Muscle layer of colon (tissue), 2 donors: ENCODE measurements around the gene S100PBP.
"Not testable (repeated sequence)": the region's sequence is repeated elsewhere in the genome, so short reads cannot be mapped to it uniquely, and the experiment has no call there.

Source experiments
- H3K27ac ChIP-seq: one replicate; pipeline ENCODE4 v1.7.0; 2013; ENCODE audit warnings: low read depth, mild to moderate bottlenecking, low read length, moderate library complexity
- H3K27me3 ChIP-seq, 2 donors: one replicate each; pipeline ENCODE4 v1.7.0; 2013; ENCODE audit warnings: low read length in 2 of 2, mild to moderate bottlenecking in 2 of 2; ENCODE audit not compliant: insufficient read depth in 2 of 2, control insufficient read depth in 1 of 2
- H3K36me3 ChIP-seq: one replicate; pipeline ENCODE4 v1.7.0; 2013; ENCODE audit warnings: mild to moderate bottlenecking, low read length; ENCODE audit not compliant: insufficient read depth
- H3K4me1 ChIP-seq: one replicate; pipeline ENCODE4 v1.7.0; 2013; ENCODE audit warnings: mild to moderate bottlenecking, low read length; ENCODE audit not compliant: insufficient read depth
- H3K4me3 ChIP-seq, 2 donors: one replicate each; pipeline ENCODE4 v1.7.0; 2013; ENCODE audit warnings: low read length in 2 of 2, low read depth in 1 of 2, mild to moderate bottlenecking in 1 of 2, moderate library complexity in 1 of 2
- H3K9ac ChIP-seq: one replicate; pipeline ENCODE4 v1.7.0; 2013; ENCODE audit warnings: low read length
- H3K9me3 ChIP-seq: one replicate; pipeline ENCODE4 v1.7.0; 2013; ENCODE audit warnings: mild to moderate bottlenecking, low read length
- donor health status: abdominal sarcoma.
- donor health status: Adenocarcinoma of cecum.

S100PBP gene

DNA sequence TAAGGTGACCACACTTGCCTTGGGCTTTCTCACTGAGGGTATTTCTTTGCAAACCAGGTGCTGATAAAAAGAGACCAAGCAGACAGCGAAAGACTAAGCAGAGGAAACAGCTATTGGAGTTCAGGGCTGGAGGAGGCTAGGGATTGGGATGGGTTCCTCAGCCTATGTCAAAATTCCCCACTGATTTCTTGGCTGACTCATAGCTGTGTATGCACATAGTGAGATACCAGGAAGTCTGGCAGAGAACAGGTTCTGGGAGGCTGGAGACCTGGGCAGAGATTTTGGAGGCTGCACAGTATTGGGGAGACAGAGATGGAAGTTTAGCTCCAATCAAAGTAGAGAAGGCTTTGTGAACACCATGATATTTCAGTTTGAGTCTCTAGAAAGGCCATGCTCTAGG lies 25.6 kb upstream of the S100PBP start:
- H3K27me3 ChIP-seq = no peaks in the 10 kb centered on the region
- no peak overlapping the region for H3K4me3 ChIP-seq
- H3K9me3 ChIP-seq = no peaks in the 10 kb centered on the region
- peaks cover 13% of the 10 kb centered on the region for H3K36me3 ChIP-seq
- no peaks in the 10 kb centered on the region for H3K4me1 ChIP-seq
- no peak overlapping the region for H3K27ac ChIP-seq
- H3K9ac ChIP-seq = no peak overlapping the region

GRCh38 chr1:32795763-32796162 lies 21.7 kb upstream of the S100PBP start:
- not testable (repeated sequence) for H3K4me1 ChIP-seq, H3K36me3 ChIP-seq, H3K27me3 ChIP-seq, H3K9ac ChIP-seq, H3K27ac ChIP-seq, H3K9me3 ChIP-seq, H3K4me3 ChIP-seq

DNA sequence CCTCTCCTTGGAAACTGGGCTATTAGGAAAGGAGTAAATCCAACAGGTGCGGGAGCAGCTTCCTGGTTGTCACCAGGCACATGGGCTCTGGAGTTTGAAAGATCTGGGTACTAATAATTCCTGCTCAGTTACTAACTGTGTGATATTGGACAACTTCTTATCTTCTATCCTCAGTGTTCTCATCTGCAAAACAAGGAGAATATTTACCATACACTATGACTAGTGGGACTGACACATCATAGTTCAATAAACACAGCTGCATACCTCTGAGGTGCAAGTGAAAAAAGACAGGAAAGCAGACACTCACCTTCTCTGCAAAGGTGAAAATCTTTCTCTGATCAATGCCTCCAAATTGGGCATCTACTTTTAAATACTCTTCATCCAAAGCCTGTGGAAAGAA lies 20.0 kb upstream of the S100PBP start:
- H3K9me3 ChIP-seq = no peaks in the 10 kb centered on the region
- no peaks in the 10 kb centered on the region for H3K27me3 ChIP-seq
- no peak overlapping the region for H3K9ac ChIP-seq
- peaks cover 6% of the 10 kb centered on the region for H3K36me3 ChIP-seq
- H3K4me1 ChIP-seq = no peaks in the 10 kb centered on the region
- H3K4me3 ChIP-seq = no peak overlapping the region
- no peak overlapping the region for H3K27ac ChIP-seq

DNA sequence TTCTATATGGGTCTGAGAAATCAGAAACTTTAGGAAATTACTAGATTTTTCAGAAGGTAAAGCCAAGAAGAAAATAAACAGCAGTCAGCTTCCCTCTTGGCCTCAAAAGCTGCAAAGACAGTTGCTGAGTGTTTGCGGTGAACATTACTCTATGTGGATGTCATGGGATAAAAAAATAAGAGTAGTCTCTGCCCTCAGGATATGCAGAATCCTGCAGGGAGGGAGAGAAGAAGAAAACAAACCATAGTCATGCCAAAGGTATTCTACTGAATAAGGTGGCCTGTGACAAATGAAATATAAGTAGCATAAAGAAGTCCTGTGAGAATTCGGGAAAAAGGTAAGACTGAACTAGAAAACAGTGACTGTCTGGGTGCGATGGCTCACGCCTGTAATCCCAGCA lies 19.3 kb upstream of the S100PBP start:
- Histone ChIP-seq H3K27me3 (no peaks in the 10 kb centered on the region), H3K9ac (no peak overlapping the region), H3K4me3 (no peak overlapping the region), H3K4me1 (no peaks in the 10 kb centered on the region), H3K27ac (no peak overlapping the region), H3K9me3 (no peaks in the 10 kb centered on the region), H3K36me3 (peaks cover 6% of the 10 kb centered on the region)

DNA sequence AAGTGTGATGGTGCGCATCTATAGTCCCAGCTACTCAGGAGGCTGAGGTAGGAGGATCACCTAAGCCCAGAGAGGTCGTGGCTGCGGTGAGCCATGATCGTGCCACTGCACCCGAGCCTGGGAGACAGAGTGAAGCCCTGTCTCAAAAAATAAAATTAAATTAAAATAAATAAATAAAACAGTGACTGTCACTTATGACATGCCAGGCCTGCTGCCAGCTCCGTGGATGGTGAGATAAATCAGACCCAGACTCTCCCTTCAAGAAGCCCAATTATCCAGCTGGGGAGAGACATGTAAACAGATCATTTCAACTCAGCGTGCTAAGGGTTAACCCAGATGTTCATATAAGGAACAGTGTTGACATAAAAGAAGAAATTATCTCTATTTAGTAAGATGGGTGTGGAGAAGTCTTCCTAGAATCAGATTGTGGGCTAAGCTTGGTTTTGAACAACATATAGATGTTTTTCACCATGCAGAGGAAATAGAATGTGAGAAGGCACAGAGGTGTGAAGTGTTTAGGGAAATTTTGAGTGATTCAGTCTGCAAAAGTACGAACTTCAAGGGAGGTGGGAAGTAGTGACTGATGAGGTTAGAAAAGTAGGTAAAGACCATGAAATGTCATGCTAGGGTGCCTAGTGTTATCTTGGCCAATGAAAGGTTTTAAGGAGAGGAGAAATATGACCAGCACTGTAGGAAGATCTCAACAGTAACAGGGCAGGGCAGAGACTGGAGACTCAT lies 18.6 kb upstream of the S100PBP start:
- peaks cover 6% of the 10 kb centered on the region for H3K36me3 ChIP-seq
- no peaks in the 10 kb centered on the region for H3K27me3 ChIP-seq
- no peak overlapping the region for H3K27ac ChIP-seq

GRCh38 chr1:32801096-32801715 lies 16.2 kb upstream of the S100PBP start:
- Histone ChIP-seq H3K4me1 (no peaks in the 10 kb centered on the region), H3K9me3 (no peaks in the 10 kb centered on the region), H3K36me3 (peaks cover 6% of the 10 kb centered on the region), H3K27me3 (no peaks in the 10 kb centered on the region), H3K27ac (no peak overlapping the region), H3K4me3 (no peak overlapping the region), H3K9ac (no peak overlapping the region)

More for the DNA sequence above, 18.6 kb upstream of the S100PBP start:
- Histone ChIP-seq H3K4me1 (no peaks in the 10 kb centered on the region), H3K9me3 (no peaks in the 10 kb centered on the region), H3K9ac (no peak overlapping the region), H3K4me3 (no peak overlapping the region)

- H3K36me3 ChIP-seq = peaks cover 13% of the 10 kb centered on the region
- not testable (repeated sequence) for H3K27ac ChIP-seq, H3K27me3 ChIP-seq, H3K9me3 ChIP-seq, H3K4me3 ChIP-seq, H3K4me1 ChIP-seq, H3K9ac ChIP-seq
Measured at GRCh38 chr1:32804460-32804859, 13.0 kb upstream of the S100PBP start.

DNA sequence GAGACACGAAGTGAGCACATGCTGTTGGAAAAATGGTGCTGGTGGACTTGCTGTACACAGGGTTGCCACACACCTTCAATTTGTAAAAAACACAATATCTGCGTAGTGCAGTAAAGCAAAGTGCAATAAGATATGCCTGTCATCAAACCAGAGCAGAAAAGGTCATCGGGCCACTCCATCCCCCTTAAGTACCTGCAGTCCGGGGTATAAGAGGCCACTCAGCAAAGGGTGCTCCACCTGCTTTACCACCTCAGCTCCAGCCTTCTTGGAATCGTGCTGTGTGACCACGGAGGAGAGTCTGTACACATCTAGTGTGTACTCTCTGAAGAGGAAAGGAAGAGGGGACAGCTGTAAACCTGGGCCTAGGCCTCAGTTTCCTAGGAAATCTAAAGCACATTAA lies 11.2 kb upstream of the S100PBP start:
- H3K27me3 ChIP-seq = no peaks in the 10 kb centered on the region
- peaks cover 23% of the 10 kb centered on the region for H3K36me3 ChIP-seq
- H3K27ac ChIP-seq = no peak overlapping the region
- H3K4me1 ChIP-seq = no peaks in the 10 kb centered on the region
- no peaks in the 10 kb centered on the region for H3K9me3 ChIP-seq
- H3K4me3 ChIP-seq = no peak overlapping the region
- H3K9ac ChIP-seq = no peak overlapping the region

DNA sequence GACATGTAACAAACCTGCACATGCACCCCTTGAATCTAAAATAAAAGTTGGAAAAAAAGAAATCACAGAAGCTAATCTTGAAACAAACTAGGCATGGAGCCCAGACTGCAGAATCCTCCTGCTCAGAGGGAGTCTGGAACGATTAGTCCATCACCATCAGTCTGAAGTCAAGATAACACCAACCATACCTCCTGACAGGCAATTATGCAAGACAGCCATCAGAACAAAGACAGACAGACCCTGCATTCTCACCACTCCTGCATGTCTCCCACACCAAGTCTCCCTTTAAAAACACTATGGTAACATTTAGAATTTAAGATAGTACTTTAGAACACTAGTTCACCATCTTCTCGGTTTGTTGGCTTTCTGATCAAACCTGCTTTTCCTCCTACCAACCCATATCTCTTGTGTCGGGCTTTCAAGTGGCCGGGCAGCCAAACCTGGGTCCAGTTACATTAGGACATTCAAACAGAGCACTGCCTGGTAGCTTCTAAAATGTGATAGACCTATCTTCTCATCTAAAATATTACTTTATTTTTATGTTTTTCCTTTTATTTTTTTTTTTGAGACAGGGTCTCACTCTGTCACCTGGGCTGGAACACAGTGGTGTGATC lies 10.4 kb upstream of the S100PBP start:
- Histone ChIP-seq H3K27me3 (no peaks in the 10 kb centered on the region), H3K9ac (no peak overlapping the region), H3K36me3 (peaks cover 21% of the 10 kb centered on the region), H3K27ac (no peak overlapping the region), H3K9me3 (no peaks in the 10 kb centered on the region), H3K4me3 (no peak overlapping the region), H3K4me1 (no peaks in the 10 kb centered on the region)

GRCh38 chr1:32808580-32808979 lies 8.9 kb upstream of the S100PBP start:
- Histone ChIP-seq H3K36me3 (peaks cover 21% of the 10 kb centered on the region), H3K27me3 (no peaks in the 10 kb centered on the region), H3K4me3 (no peak overlapping the region), H3K27ac (no peak overlapping the region), H3K9me3 (no peaks in the 10 kb centered on the region), H3K4me1 (no peaks in the 10 kb centered on the region), H3K9ac (no peak overlapping the region)

GRCh38 chr1:32810358-32810757 lies 7.1 kb upstream of the S100PBP start:
- Histone ChIP-seq H3K27me3 (no peaks in the 10 kb centered on the region), H3K4me1 (peaks cover 10% of the 10 kb centered on the region), H3K4me3 (no peak overlapping the region), H3K36me3 (peaks cover 21% of the 10 kb centered on the region), H3K9me3 (no peaks in the 10 kb centered on the region), H3K27ac (no peak overlapping the region), H3K9ac (no peak overlapping the region)

DNA sequence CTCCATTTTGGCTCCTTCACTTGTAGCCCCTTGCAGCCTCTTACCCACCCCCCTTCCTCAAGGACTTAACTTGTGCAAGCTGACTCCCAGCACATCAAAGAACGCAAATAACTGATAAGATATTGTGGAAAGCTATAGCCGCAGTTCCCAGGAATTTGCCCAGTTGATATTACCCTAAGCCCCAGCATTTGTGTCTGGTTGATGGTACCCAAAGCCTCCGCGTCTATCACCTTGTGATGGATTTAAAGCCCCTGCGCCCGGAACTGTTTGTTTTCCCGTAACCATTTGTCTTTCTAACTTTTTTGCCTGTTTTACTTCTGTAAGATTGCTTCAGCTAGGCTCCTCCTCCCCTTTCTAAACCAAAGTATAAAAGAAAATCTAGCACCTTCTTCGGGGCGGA lies 6.2 kb upstream of the S100PBP start:
- peaks cover 21% of the 10 kb centered on the region for H3K36me3 ChIP-seq
- peaks cover 19% of the 10 kb centered on the region for H3K4me1 ChIP-seq
- H3K9ac ChIP-seq = no peak overlapping the region
- H3K27me3 ChIP-seq = no peaks in the 10 kb centered on the region
- no peak overlapping the region for H3K27ac ChIP-seq
- H3K4me3 ChIP-seq = no peak overlapping the region
- H3K9me3 ChIP-seq = no peaks in the 10 kb centered on the region
